NCI-H2227 (cell line): ENCODE data around the gene PPM1E.

Source experiments
- DNase-seq: peaks from one replicate; lab custom pipeline; 2025; ENCODE audit not compliant: unreplicated experiment; lab: John Stamatoyannopoulos, UW

Gene PPM1E

GRCh38 chr17:59028328-59028727 is 272.7 kb downstream of the PPM1E start:
- DNase-seq = no peak

GRCh38 chr17:59030811-59031210 is 275.2 kb downstream of the PPM1E start:
- DNase-seq = no peak
